CD8-positive, alpha-beta memory T cell (primary cell): Measurements from ENCODE around the gene GPS2. TPM values are rescaled to one million over a fixed set of nuclear protein-coding genes. Genes with fewer than 3 reads are reported as not detected.

Experiments
- CTCF ChIA-PET: fragments of 350-600 bp; sonication (Branson Sonifier 250); formaldehyde crosslinking; loops from one replicate; lab custom pipeline; 2021; ENCODE audit warnings: antibody characterized with exemption; lab: Charles Lee
- POLR2A ChIA-PET: fragments of 350-600 bp; sonication (Branson Sonifier 250); formaldehyde crosslinking; loops from one replicate; lab custom pipeline; 2021; ENCODE audit warnings: antibody characterized with exemption; lab: Charles Lee
- DNase-seq, 5 donors: peaks; one replicate each; pipeline versions ENCODE4 v3.0.0 to v3.0.0-alpha.2; 2020 to 2022; ENCODE audit warnings: mixed read lengths in 1 of 5
- H3K27ac ChIP-seq: one replicate; pipeline ENCODE4 v1.7.0; 2013; ENCODE audit warnings: low read depth, mild to moderate bottlenecking, low read length, moderate library complexity
- H3K27me3 ChIP-seq: 2 replicates; pipeline ENCODE4 v1.7.0; 2013; ENCODE audit warnings: low read length, mild to moderate bottlenecking; ENCODE audit not compliant: insufficient read depth, poor library complexity, severe bottlenecking
- H3K36me3 ChIP-seq: 2 replicates; pipeline ENCODE4 v1.7.0; 2013; ENCODE audit warnings: mild to moderate bottlenecking, low read length, moderate library complexity; ENCODE audit not compliant: insufficient read depth
- H3K4me1 ChIP-seq: 2 replicates; pipeline ENCODE4 v1.7.0; 2013; ENCODE audit warnings: mild to moderate bottlenecking, low read length, moderate library complexity; ENCODE audit not compliant: insufficient read depth
- H3K4me3 ChIP-seq: 2 replicates; pipeline ENCODE4 v1.7.0; 2013; ENCODE audit warnings: mild to moderate bottlenecking, low read length
- H3K9me3 ChIP-seq: 2 replicates; pipeline ENCODE4 v1.7.0; 2013; ENCODE audit warnings: mild to moderate bottlenecking, low read length
- H3K27ac Mint-ChIP-seq, 8 donors: one replicate each; pipeline ENCODE4 v1.8.0; 2020 to 2021; ENCODE audit warnings: mixed read lengths in 8 of 8, mild to moderate bottlenecking in 6 of 8, inconsistent platforms in 3 of 8, moderate library complexity in 3 of 8
- H3K27me3 Mint-ChIP-seq, 2 donors: one replicate each; pipeline ENCODE4 v1.8.0; 2020 to 2021; ENCODE audit warnings: mixed read lengths in 2 of 2, mild to moderate bottlenecking in 1 of 2, moderate library complexity in 1 of 2
- H3K36me3 Mint-ChIP-seq, 3 donors: one replicate each; pipeline ENCODE4 v1.8.0; 2020 to 2021; ENCODE audit warnings: mixed read lengths in 3 of 3, inconsistent platforms in 1 of 3, mild to moderate bottlenecking in 1 of 3
- H3K4me1 Mint-ChIP-seq, 3 donors: one replicate each; pipeline ENCODE4 v1.8.0; 2020 to 2021; ENCODE audit warnings: mixed read lengths in 3 of 3, inconsistent platforms in 1 of 3, mild to moderate bottlenecking in 1 of 3
- H3K4me3 Mint-ChIP-seq, 7 donors: one replicate each; pipeline ENCODE4 v1.8.0; 2020 to 2021; ENCODE audit warnings: mixed read lengths in 7 of 7, mild to moderate bottlenecking in 6 of 7, moderate library complexity in 4 of 7, inconsistent platforms in 2 of 7
- H3K9me3 Mint-ChIP-seq, 5 donors: one replicate each; pipeline ENCODE4 v1.8.0; 2020 to 2022; ENCODE audit warnings: mixed read lengths in 5 of 5, mild to moderate bottlenecking in 3 of 5, moderate library complexity in 2 of 5, inconsistent platforms in 1 of 5
- polyA plus RNA-seq: library from polyadenylated mRNA; unstranded; fragments of 300-500 nt; fragmentation: Illumina TruSeq; gene quantifications from one replicate; pipeline ENCODE4 v1.2.3, GENCODE V29; 2021
- total RNA-seq, 2 experiments: library from RNA; stranded (reverse); gene quantifications; one replicate each; pipeline ENCODE4 v1.2.3, GENCODE V29; 2021

Gene GPS2
- total and polyA plus RNA-seq, 3 experiments from 2014 or later = 81.1 to 116 (median 85.2) TPM

- Histone ChIP-seq H3K4me3 (no peak overlapping the region), H3K4me1 (peaks cover 10% of the 10 kb centered on the region), H3K9me3 (no peaks in the 10 kb centered on the region), H3K36me3 (no peaks in the 10 kb centered on the region), H3K27ac (no peak overlapping the region), H3K27me3 (peaks cover 1% of the 10 kb centered on the region)
- H3K4me3 Mint-ChIP-seq = no peak overlapping the region
- no peak for DNase-seq
- peaks cover 7 to 11% (median 10%) of the 10 kb centered on the region in 3 donors for H3K4me1 Mint-ChIP-seq
- ChIA-PET CTCF (no interaction called here), POLR2A (no interaction called here)
- peaks cover 0 to 1% (median 0%) of the 10 kb centered on the region in 5 donors for H3K9me3 Mint-ChIP-seq
- H3K27ac Mint-ChIP-seq = peak overlapping the region in 1 of 8 donors; percentile 79
- H3K27me3 Mint-ChIP-seq = peaks cover 34 to 40% of the 10 kb centered on the region in 2 donors
- no peaks in the 10 kb centered on the region for H3K36me3 Mint-ChIP-seq
These were observed 25.0 kb downstream of the GPS2 start for GRCh38 chr17:7290166-7290565.

DNA sequence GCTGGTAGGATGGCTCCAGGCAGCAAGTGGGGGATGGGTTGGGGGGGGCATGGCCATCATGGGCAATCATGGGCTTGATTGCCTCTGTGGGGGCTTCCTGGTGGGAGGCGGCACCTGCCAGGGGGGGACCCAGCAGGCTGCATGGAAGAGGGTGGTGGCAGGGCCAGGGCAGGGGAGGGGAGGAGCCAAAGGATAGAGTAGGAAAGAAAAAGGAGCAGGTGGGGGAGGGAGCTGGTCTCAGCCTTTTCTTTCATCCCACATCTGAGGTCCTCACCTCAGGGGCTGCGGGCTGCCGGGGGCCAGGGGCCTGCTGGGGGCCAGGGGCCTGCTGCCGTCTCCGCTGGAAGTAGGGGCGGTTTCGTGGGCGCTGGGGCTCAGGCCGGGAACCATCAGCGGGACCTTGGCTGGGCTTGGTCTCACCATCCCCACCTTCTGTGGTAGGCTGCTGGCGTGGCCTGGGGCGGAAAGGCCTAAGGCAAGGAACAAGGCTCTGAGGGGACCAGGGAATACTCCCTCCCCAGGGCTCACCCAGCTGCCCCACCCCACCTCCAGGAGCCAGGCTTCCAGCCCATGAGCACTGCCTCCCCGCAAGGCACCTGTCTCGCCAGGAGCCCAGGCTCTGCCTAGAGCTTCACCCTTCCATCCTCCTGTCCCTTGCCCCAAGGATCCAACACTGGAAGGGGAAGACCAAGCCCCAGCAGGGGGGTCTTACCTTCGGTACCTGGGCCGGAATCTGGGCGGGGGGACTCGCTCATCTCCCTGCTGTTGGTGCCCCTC lies 25.7 kb downstream of the GPS2 start:
- no peaks in the 10 kb centered on the region for H3K36me3 Mint-ChIP-seq
- H3K9me3 Mint-ChIP-seq = no peaks in the 10 kb centered on the region
- peak overlapping the region in 1 of 8 donors; percentile 79 for H3K27ac Mint-ChIP-seq
- peaks cover 4 to 7% (median 6%) of the 10 kb centered on the region in 3 donors for H3K4me1 Mint-ChIP-seq
- H3K36me3 ChIP-seq = no peaks in the 10 kb centered on the region
- DNase-seq = no peak
- POLR2A ChIA-PET = no interaction called here
- no peaks in the 10 kb centered on the region for H3K27me3 ChIP-seq
- H3K27ac ChIP-seq = no peak overlapping the region
- H3K4me3 ChIP-seq = no peak overlapping the region
- no peak overlapping the region for H3K4me3 Mint-ChIP-seq
- CTCF ChIA-PET = interaction anchor here (1.3 kb wide), 1 partner anchor 66 kb away, joined by 3 read pairs; no protein-coding TSS in a partner anchor
- H3K4me1 ChIP-seq = peaks cover 6% of the 10 kb centered on the region
- no peaks in the 10 kb centered on the region for H3K9me3 ChIP-seq
- peaks cover 37 to 38% of the 10 kb centered on the region in 2 donors for H3K27me3 Mint-ChIP-seq

DNA sequence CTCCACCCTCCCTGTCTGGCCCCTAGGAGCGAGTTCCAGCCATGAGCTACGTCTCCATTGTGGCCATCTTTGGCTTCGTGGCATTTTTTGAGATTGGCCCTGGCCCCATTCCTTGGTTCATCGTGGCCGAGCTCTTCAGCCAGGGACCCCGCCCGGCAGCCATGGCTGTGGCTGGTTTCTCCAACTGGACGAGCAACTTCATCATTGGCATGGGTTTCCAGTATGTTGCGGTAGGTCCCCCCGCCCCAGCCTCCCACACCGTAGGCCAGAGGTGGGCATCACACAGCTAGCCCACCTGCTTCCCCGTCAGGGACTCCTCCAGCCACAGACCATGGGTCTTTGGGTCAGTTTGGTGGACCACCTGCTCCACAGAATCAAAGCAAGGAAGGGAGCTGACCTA lies 29.5 kb downstream of the GPS2 start:
- H3K9me3 Mint-ChIP-seq = no peaks in the 10 kb centered on the region
- no peak overlapping the region for H3K27ac Mint-ChIP-seq
- Histone ChIP-seq H3K27me3 (peaks cover 8% of the 10 kb centered on the region), H3K9me3 (no peaks in the 10 kb centered on the region), H3K4me3 (no peak overlapping the region), H3K36me3 (no peaks in the 10 kb centered on the region), H3K27ac (no peak overlapping the region), H3K4me1 (peaks cover 19% of the 10 kb centered on the region)
- H3K36me3 Mint-ChIP-seq = no peaks in the 10 kb centered on the region
- H3K4me3 Mint-ChIP-seq = no peak overlapping the region
- peaks cover 3 to 23% (median 7%) of the 10 kb centered on the region in 3 donors for H3K4me1 Mint-ChIP-seq
- POLR2A ChIA-PET = interaction anchor here (0.6 to 1.1 kb wide), 3 partner anchors 149 to 298 kb away, joined by 3 to 7 read pairs (median 4); partner anchors contain the start of genes MPDU1 and TMEM102
- peaks cover 38 to 52% of the 10 kb centered on the region in 2 donors for H3K27me3 Mint-ChIP-seq
- no peak for DNase-seq
- CTCF ChIA-PET = interaction anchor here (1.2 to 8.4 kb wide), 2 partner anchors 12 to 240 kb away, joined by 4 to 87 read pairs; no protein-coding TSS in a partner anchor

- Mint-ChIP-seq H3K9me3 (no peaks in the 10 kb centered on the region), H3K27ac (peak overlapping the region in 1 of 8 donors; percentile 65), H3K36me3 (no peaks in the 10 kb centered on the region), H3K27me3 (peaks cover 36 to 52% of the 10 kb centered on the region in 2 donors), H3K4me3 (no peak overlapping the region), H3K4me1 (peaks cover 11 to 25% (median 14%) of the 10 kb centered on the region in 3 donors)
- no peaks in the 10 kb centered on the region for H3K36me3 ChIP-seq
- DNase-seq = no peak
- H3K27ac ChIP-seq = no peak overlapping the region
- CTCF ChIA-PET = interaction anchor here (8.4 kb wide), 1 partner anchor 13 kb away, joined by 87 read pairs; no protein-coding TSS in a partner anchor
- peaks cover 20% of the 10 kb centered on the region for H3K4me1 ChIP-seq
- no peak overlapping the region for H3K4me3 ChIP-seq
- no peaks in the 10 kb centered on the region for H3K9me3 ChIP-seq
- H3K27me3 ChIP-seq = peaks cover 8% of the 10 kb centered on the region
- POLR2A ChIA-PET = no interaction called here
These were observed 30.2 kb downstream of the GPS2 start for GRCh38 chr17:7284911-7285310.

- peaks cover 34 to 51% of the 10 kb centered on the region in 2 donors for H3K27me3 Mint-ChIP-seq
- H3K36me3 Mint-ChIP-seq = no peaks in the 10 kb centered on the region
- no peaks in the 10 kb centered on the region for H3K9me3 Mint-ChIP-seq
- CTCF ChIA-PET = interaction anchor here (1.1 to 8.4 kb wide), 4 partner anchors 9 to 72 kb away, joined by 3 to 87 read pairs (median 6); no protein-coding TSS in a partner anchor
- H3K9me3 ChIP-seq = no peaks in the 10 kb centered on the region
- POLR2A ChIA-PET = interaction anchor here (0.7 to 1.0 kb wide), 3 partner anchors 10 to 152 kb away, joined by 3 to 4 read pairs (median 3); partner anchors contain the start of gene TMEM102
- no peak overlapping the region for H3K4me3 ChIP-seq
- H3K36me3 ChIP-seq = no peaks in the 10 kb centered on the region
- H3K4me3 Mint-ChIP-seq = peak overlapping the region in 1 of 7 donors; percentile 41
- peaks cover 8% of the 10 kb centered on the region for H3K27me3 ChIP-seq
- DNase-seq = no peak
- H3K4me1 Mint-ChIP-seq = peaks cover 13 to 25% (median 14%) of the 10 kb centered on the region in 3 donors
- H3K4me1 ChIP-seq = peaks cover 20% of the 10 kb centered on the region
- no peak overlapping the region for H3K27ac Mint-ChIP-seq
- no peak overlapping the region for H3K27ac ChIP-seq
These were observed 31.5 kb downstream of the GPS2 start for GRCh38 chr17:7283471-7284216.

GRCh38 chr17:7282752-7283321 lies 32.3 kb downstream of the GPS2 start:
- H3K4me1 ChIP-seq = peaks cover 20% of the 10 kb centered on the region
- Mint-ChIP-seq H3K4me1 (peaks cover 13 to 25% (median 14%) of the 10 kb centered on the region in 3 donors), H3K27me3 (peaks cover 28 to 48% of the 10 kb centered on the region in 2 donors), H3K4me3 (peak overlapping the region in 2 of 7 donors; percentile 32 to 49), H3K9me3 (no peaks in the 10 kb centered on the region), H3K36me3 (no peaks in the 10 kb centered on the region), H3K27ac (peak overlapping the region in 1 of 8 donors; percentile 24)
- H3K9me3 ChIP-seq = no peaks in the 10 kb centered on the region
- no peak overlapping the region for H3K4me3 ChIP-seq
- no peak for DNase-seq
- no peaks in the 10 kb centered on the region for H3K36me3 ChIP-seq
- ChIA-PET CTCF (interaction anchor here (1.4 to 8.4 kb wide), 4 partner anchors 10 to 105 kb away, joined by 3 to 87 read pairs (median 6); no protein-coding TSS in a partner anchor), POLR2A (interaction anchor here (0.7 to 1.0 kb wide), 3 partner anchors 11 to 152 kb away, joined by 3 to 4 read pairs (median 3); partner anchors contain the start of gene TMEM102)
- H3K27ac ChIP-seq = no peak overlapping the region
- H3K27me3 ChIP-seq = peaks cover 8% of the 10 kb centered on the region

DNA sequence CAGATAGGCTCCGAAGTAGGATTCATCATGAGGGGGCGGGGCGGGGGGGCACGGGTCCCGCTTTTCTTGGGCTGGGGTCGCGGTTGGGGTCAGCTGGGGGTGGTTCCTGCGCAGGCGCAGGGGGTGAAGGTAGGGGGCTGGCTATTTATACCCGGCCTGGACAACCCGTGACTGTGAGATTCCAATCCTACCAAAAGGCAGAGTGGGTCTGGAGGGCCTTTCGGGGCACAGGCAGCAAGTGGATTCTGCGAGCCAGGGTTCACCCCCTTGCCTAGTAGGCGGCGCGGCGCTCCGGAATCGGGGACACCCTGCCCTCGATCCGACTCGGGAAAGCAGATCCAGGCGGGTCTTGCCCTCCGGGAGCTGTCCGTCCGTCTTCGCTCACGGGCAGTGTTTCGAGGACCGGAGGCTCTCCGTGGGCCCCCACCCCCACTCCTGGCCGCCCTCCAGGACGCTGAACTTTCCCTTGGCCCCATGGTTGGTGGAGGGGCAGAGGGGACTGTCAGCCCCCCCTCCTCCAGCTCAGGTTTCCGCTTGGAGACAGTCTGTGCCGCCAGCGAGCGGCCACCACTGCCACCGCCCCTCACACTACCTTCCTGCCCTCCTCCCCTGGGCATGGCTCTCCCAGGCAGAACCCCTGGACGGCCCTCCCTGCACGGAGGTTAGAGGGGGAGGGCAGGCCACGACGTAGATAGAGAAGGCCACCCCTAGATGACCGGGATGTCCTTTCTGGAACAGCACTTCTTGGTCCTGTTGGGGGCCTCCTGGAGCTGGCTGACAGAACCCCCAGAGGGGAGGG lies 33.0 kb downstream of the GPS2 start:
- ChIA-PET CTCF (interaction anchor here (1.4 to 8.4 kb wide), 7 partner anchors 11 to 155 kb away, joined by 3 to 87 read pairs (median 6); no protein-coding TSS in a partner anchor), POLR2A (interaction anchor here (1.0 to 1.5 kb wide), 2 partner anchors 11 to 14 kb away, joined by 4 to 6 read pairs; no protein-coding TSS in a partner anchor)
- no peaks in the 10 kb centered on the region for H3K9me3 ChIP-seq
- DNase-seq = peak in 1 of 5 donors; percentile 19
- Mint-ChIP-seq H3K9me3 (no peaks in the 10 kb centered on the region), H3K27me3 (peaks cover 27 to 43% of the 10 kb centered on the region in 2 donors), H3K4me3 (peak overlapping the region; percentile 63 to 84 (median 80)), H3K4me1 (peaks cover 13 to 25% (median 14%) of the 10 kb centered on the region in 3 donors), H3K27ac (peak overlapping the region in 1 of 8 donors; percentile 24), H3K36me3 (no peaks in the 10 kb centered on the region)
- peaks cover 20% of the 10 kb centered on the region for H3K4me1 ChIP-seq
- H3K4me3 ChIP-seq = no peak overlapping the region
- peaks cover 8% of the 10 kb centered on the region for H3K27me3 ChIP-seq
- H3K27ac ChIP-seq = no peak overlapping the region
- H3K36me3 ChIP-seq = no peaks in the 10 kb centered on the region
